Panc1 (cell line): ENCODE results near the gene SDF4. TPM values are rescaled to one million over a fixed set of nuclear protein-coding genes. Genes with fewer than 3 reads are reported as not detected.

Source experiments
- ATAC-seq: fragments of 200-7000 bp; cut with Tn5 transposase; 2 replicates; pipeline ENCODE4 v1.9.1; 2020; ENCODE audit warnings: mild to moderate bottlenecking, moderate library complexity
- BruUV-seq: library from RNA; stranded (reverse); fragments of 400-500 nt; replicated peaks from 2 replicates; lab custom pipeline; 2021; lab: Mats Ljungman, UMichigan
- CTCF ChIA-PET: fragments of 300-600 bp; sonication (Branson Sonifier 250); formaldehyde crosslinking; loops from one replicate; lab custom pipeline; 2022; ENCODE audit warnings: antibody characterized with exemption; lab: Charles Lee
- POLR2A ChIA-PET: fragments of 300-600 bp; sonication (Branson Sonifier 250); formaldehyde crosslinking; loops from one replicate; lab custom pipeline; 2022; ENCODE audit warnings: antibody characterized with exemption; lab: Charles Lee
- DNase-seq: peaks from one replicate; pipeline ENCODE4 v3.0.0-alpha.2; 2010; ENCODE audit warnings: low read depth, low spot score
- H3K27ac ChIP-seq: 2 replicates; pipeline ENCODE4 v1.5.1; 2011; ENCODE audit warnings: mild to moderate bottlenecking, low read length, inconsistent platforms
- H3K27me3 ChIP-seq: fragments of 200-500 bp; sonication (Bioruptor generic); 2 replicates; pipeline ENCODE4 v1.6.0; 2014; ENCODE audit warnings: low read length, inconsistent platforms; ENCODE audit not compliant: control insufficient read depth, insufficient read depth
- H3K36me3 ChIP-seq: fragments of 200-500 bp; sonication (Bioruptor generic); 2 replicates; pipeline ENCODE4 v1.5.1; 2014; ENCODE audit warnings: inconsistent platforms, mild to moderate bottlenecking, low read length, moderate library complexity; ENCODE audit not compliant: control insufficient read depth, insufficient read depth
- H3K4me1 ChIP-seq: 2 replicates; pipeline ENCODE4 v1.5.1; 2011; ENCODE audit warnings: inconsistent platforms, mild to moderate bottlenecking, low read length, moderate library complexity; ENCODE audit not compliant: control insufficient read depth, insufficient read depth
- H3K4me3 ChIP-seq, 2 experiments: 2 replicates each; pipeline ENCODE4 v1.5.1; 2011 to 2012; ENCODE audit warnings: low read depth in 2 of 2, low read length in 2 of 2, mild to moderate bottlenecking in 2 of 2, inconsistent platforms in 1 of 2, moderate library complexity in 1 of 2
- H3K9me3 ChIP-seq: fragments of 200-500 bp; sonication (Bioruptor generic); 2 replicates; pipeline ENCODE4 v1.5.1; 2014; ENCODE audit warnings: low read depth, mild to moderate bottlenecking, inconsistent platforms, low read length, moderate library complexity; ENCODE audit not compliant: control insufficient read depth, insufficient read depth
- POLR2AphosphoS5 ChIP-seq: IDR thresholded peaks from 2 replicates; pipeline ENCODE4 v1.6.1; 2012; ENCODE audit warnings: mild to moderate bottlenecking, low read depth, low read length, moderate library complexity
- SIN3A ChIP-seq: IDR thresholded peaks from 2 replicates; pipeline ENCODE4 v1.6.1; 2012; ENCODE audit warnings: low read depth, mild to moderate bottlenecking, low read length, moderate library complexity, borderline replicate concordance; ENCODE audit not compliant: insufficient read depth
- TCF7L2 ChIP-seq: IDR thresholded peaks from 2 replicates; pipeline ENCODE4 v1.6.1; 2011; ENCODE audit warnings: mild to moderate bottlenecking, low read depth, low read length, inconsistent platforms
- in situ Hi-C: cut with HindIII; loops from 2 replicates; pipeline ENCODE4 v1.10.0; 2016; ENCODE audit warnings: low sequenced_read_pairs, low pct_unique_long_range_greater_than_20kb
- intact Hi-C: fragments of 100-400 bp; cut with micrococcal nuclease; formaldehyde crosslinking; loops from one replicate; pipeline ENCODE4 v1.10.0; 2022; ENCODE audit not compliant: unreplicated experiment
- total RNA-seq: library from RNA; stranded (reverse); gene quantifications from one replicate; pipeline ENCODE4 v1.2.1, GENCODE V29; 2021; ENCODE audit not compliant: unreplicated experiment
- TF ChIP-seq, protein P1 (sequence below): fragments of 450-650 bp; IDR thresholded peaks from 2 replicates; pipeline ENCODE4 v1.5.1; 2017; ENCODE audit warnings: mild to moderate bottlenecking
- TF ChIP-seq, protein P2 (sequence below), 2 experiments: IDR thresholded peaks; 2 replicates each; pipeline ENCODE4 v1.6.1; 2011 to 2012; ENCODE audit warnings: low read depth in 2 of 2, control low read depth in 1 of 2, low read length in 1 of 2, mild to moderate bottlenecking in 1 of 2, moderate library complexity in 1 of 2; ENCODE audit not compliant: insufficient read depth in 1 of 2

SDF4 gene
- total RNA-seq, 1 experiment from 2014 or later, result 335 TPM

DNA sequence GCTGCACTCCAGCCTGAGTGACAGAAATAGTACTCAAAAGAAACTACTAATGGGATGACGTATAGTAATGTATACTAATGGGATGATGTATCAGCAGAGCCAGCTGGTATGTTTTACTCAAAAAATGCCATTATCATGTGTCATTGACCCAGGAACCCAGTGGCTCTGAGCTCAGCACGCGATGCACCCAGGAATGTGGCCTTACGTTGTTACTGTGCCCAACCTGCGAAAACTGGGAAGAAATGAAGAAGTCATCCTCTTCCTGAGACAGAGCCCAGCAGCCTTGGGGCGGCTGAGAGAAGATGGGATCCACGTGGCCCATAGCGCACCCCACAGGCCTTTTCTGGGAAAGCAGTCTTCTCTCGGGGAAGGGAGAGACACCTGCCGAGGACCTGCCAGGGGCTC lies 33.1 kb upstream of the SDF4 start:
- no peaks in the 10 kb centered on the region; the same call in 1 of the 2 replicates for H3K36me3 ChIP-seq
- ATAC-seq (peak; percentile 79), DNase-seq (peak; percentile 93)
- H3K4me1 ChIP-seq, result peaks cover 3% of the 10 kb centered on the region; the same call in 1 of the 2 replicates
- intact Hi-C loops, result no loop called here
- H3K27ac ChIP-seq, result no peak overlapping the region
- no peaks in the 10 kb centered on the region for H3K9me3 ChIP-seq
- ChIA-PET POLR2A (no interaction called here), CTCF (no interaction called here)
- H3K4me3 ChIP-seq, result no peak overlapping the region
- H3K27me3 ChIP-seq, result no peaks in the 10 kb centered on the region
- BruUV-seq, result no TSS peak
- in situ Hi-C loops, result no loop called here
- TF ChIP-seq POLR2AphosphoS5 (no peak), TCF7L2 (no peak), SIN3A (no peak)
- TF ChIP-seq, protein P1, sequence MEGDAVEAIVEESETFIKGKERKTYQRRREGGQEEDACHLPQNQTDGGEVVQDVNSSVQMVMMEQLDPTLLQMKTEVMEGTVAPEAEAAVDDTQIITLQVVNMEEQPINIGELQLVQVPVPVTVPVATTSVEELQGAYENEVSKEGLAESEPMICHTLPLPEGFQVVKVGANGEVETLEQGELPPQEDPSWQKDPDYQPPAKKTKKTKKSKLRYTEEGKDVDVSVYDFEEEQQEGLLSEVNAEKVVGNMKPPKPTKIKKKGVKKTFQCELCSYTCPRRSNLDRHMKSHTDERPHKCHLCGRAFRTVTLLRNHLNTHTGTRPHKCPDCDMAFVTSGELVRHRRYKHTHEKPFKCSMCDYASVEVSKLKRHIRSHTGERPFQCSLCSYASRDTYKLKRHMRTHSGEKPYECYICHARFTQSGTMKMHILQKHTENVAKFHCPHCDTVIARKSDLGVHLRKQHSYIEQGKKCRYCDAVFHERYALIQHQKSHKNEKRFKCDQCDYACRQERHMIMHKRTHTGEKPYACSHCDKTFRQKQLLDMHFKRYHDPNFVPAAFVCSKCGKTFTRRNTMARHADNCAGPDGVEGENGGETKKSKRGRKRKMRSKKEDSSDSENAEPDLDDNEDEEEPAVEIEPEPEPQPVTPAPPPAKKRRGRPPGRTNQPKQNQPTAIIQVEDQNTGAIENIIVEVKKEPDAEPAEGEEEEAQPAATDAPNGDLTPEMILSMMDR, result no peak
- TF ChIP-seq, protein P2, sequence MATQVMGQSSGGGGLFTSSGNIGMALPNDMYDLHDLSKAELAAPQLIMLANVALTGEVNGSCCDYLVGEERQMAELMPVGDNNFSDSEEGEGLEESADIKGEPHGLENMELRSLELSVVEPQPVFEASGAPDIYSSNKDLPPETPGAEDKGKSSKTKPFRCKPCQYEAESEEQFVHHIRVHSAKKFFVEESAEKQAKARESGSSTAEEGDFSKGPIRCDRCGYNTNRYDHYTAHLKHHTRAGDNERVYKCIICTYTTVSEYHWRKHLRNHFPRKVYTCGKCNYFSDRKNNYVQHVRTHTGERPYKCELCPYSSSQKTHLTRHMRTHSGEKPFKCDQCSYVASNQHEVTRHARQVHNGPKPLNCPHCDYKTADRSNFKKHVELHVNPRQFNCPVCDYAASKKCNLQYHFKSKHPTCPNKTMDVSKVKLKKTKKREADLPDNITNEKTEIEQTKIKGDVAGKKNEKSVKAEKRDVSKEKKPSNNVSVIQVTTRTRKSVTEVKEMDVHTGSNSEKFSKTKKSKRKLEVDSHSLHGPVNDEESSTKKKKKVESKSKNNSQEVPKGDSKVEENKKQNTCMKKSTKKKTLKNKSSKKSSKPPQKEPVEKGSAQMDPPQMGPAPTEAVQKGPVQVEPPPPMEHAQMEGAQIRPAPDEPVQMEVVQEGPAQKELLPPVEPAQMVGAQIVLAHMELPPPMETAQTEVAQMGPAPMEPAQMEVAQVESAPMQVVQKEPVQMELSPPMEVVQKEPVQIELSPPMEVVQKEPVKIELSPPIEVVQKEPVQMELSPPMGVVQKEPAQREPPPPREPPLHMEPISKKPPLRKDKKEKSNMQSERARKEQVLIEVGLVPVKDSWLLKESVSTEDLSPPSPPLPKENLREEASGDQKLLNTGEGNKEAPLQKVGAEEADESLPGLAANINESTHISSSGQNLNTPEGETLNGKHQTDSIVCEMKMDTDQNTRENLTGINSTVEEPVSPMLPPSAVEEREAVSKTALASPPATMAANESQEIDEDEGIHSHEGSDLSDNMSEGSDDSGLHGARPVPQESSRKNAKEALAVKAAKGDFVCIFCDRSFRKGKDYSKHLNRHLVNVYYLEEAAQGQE (IDR thresholded peaks at IDR 0.05; ENCODE audit: insufficient read depth in 1 of 2, low read depth in 2 of 2, low read length in 1 of 2), result no peak

DNA sequence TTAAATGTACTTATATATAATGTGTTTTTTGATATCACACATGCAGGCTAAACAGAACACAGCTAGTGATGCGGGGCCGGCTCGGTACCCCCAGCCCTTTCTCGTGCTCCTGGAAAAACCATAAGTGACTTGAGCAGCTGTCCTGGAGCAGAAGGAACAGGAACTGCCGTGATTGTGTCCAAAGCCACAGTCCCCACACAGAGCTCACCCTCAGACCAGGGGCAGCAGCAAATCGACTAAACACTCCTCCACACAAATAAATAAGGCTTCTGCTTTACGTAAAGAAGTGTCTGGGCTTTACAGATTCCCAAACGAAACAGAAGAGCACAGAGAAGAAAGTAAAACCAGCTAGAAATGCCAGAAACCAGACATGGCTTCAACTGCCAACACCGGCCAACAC lies 32.2 kb upstream of the SDF4 start:
- no TSS peak for BruUV-seq
- ATAC-seq, result no peak
- ChIA-PET CTCF (no interaction called here), POLR2A (interaction anchor here (0.6 kb wide), 2 partner anchors 10 to 13 kb away, joined by 5 to 8 read pairs; partner anchors contain the start of gene UBE2J2)
- Histone ChIP-seq H3K27me3 (no peaks in the 10 kb centered on the region), H3K9me3 (no peaks in the 10 kb centered on the region), H3K27ac (no peak overlapping the region), H3K4me1 (0 out of 2 replicates have a peak, but pooled peaks cover 3% of the 10 kb centered on the region), H3K4me3 (no peak overlapping the region), H3K36me3 (no peaks in the 10 kb centered on the region; the same call in 1 of the 2 replicates)
- intact Hi-C loops (no loop called here), in situ Hi-C loops (no loop called here)
- no peak for TF ChIP-seq SIN3A
- TF ChIP-seq, protein P1, result no peak
- TF ChIP-seq POLR2AphosphoS5, result no peak
- TF ChIP-seq TCF7L2, result no peak
- TF ChIP-seq, protein P2 (IDR thresholded peaks at IDR 0.05; ENCODE audit: insufficient read depth in 1 of 2, low read depth in 2 of 2, low read length in 1 of 2), result no peak
- no peak for DNase-seq
